Transverse colon (tissue), 4 donors: ENCODE measurements around the gene NAV3. TPM values are rescaled to one million over a fixed set of nuclear protein-coding genes. Genes with fewer than 3 reads are reported as not detected.

ENCODE experiments used
- DNase-seq: peaks from one replicate; pipeline ENCODE4 v3.0.0-alpha.2; 2019
- H3K27ac ChIP-seq, 4 donors: fragments of 200-600 bp; sonication (generic); 2 replicates each; pipeline ENCODE4 v1.5.1; 2016 to 2018; ENCODE audit warnings: inconsistent platforms in 4 of 4
- H3K27me3 ChIP-seq: fragments of 200-600 bp; sonication (generic); 2 replicates; pipeline ENCODE4 v1.5.1; 2017; ENCODE audit warnings: inconsistent platforms
- H3K36me3 ChIP-seq, 4 donors: fragments of 200-600 bp; sonication (generic); 2 replicates each; pipeline ENCODE4 v1.5.1; 2017 to 2019; ENCODE audit warnings: inconsistent platforms in 4 of 4
- H3K4me1 ChIP-seq, 4 donors: fragments of 200-600 bp; sonication (generic); 2 replicates each; pipeline ENCODE4 v1.5.1; 2017 to 2020; ENCODE audit warnings: inconsistent platforms in 4 of 4
- H3K4me3 ChIP-seq, 4 donors: fragments of 200-600 bp; sonication (generic); 1 replicate in 1 of 4; 2 replicates in 3 of 4; pipeline versions ENCODE4 v1.5.1 to v1.6.1; 2017 to 2019; ENCODE audit warnings: inconsistent platforms in 4 of 4
- H3K9me3 ChIP-seq, 2 donors: fragments of 200-600 bp; sonication (generic); 2 replicates each; pipeline ENCODE4 v1.5.1; 2017 to 2019; ENCODE audit warnings: inconsistent platforms in 2 of 2
- CTCF ChIP-seq, 5 experiments: fragments of 200-600 bp in 3 of 5; fragments of 450-650 bp in 2 of 5; sonication (generic) in 3 of 5; IDR thresholded peaks; 1 replicate in 2 of 5; 2 replicates in 3 of 5; pipeline ENCODE4 v1.5.1; 2016 to 2017; ENCODE audit warnings: antibody characterized with exemption in 5 of 5, inconsistent platforms in 3 of 5, mild to moderate bottlenecking in 2 of 5, moderate library complexity in 1 of 5
- EP300 ChIP-seq: sonication (generic); formaldehyde crosslinking; IDR thresholded peaks from one replicate; pipeline ENCODE4 v1.6.1; 2017; ENCODE audit warnings: antibody characterized with exemption, low read depth
- POLR2A ChIP-seq: fragments of 450-650 bp; IDR thresholded peaks from one replicate; pipeline ENCODE4 v1.6.1; 2016; ENCODE audit warnings: antibody characterized with exemption, mild to moderate bottlenecking, moderate library complexity
- POLR2AphosphoS5 ChIP-seq, 3 donors: sonication (generic); formaldehyde crosslinking; IDR thresholded peaks; one replicate each; pipeline ENCODE4 v1.6.1; 2016; ENCODE audit warnings: antibody characterized with exemption in 3 of 3
- WGBS, 2 donors: methylation state at CpG; one replicate each; pipeline ENCODE4 v1.1.5; 2018; ENCODE audit warnings: low coverage in 1 of 2; 5-methylcytosine and 5-hydroxymethylcytosine counted together
- in situ Hi-C, 4 donors: fragments of 200-750 bp; cut with MboI; loops; one replicate each; pipeline versions ENCODE4 v1.15.0 to v1.15.1; 2017; ENCODE audit warnings: low sequenced_read_pairs in 3 of 4, low pct_ligation_motif_present in 1 of 4, low pct_unique_long_range_greater_than_20kb in 1 of 4
- intact Hi-C: fragments of 100-400 bp; cut with DNase I; formaldehyde crosslinking; loops from one replicate; pipeline ENCODE4 v1.15.1; 2023; ENCODE audit warnings: low total_unique reads
- total RNA-seq, 4 donors: library from RNA; depleted of rRNA; stranded (reverse); fragments of >200 nt; gene quantifications; one replicate each; pipeline ENCODE4 v1.1.0, GENCODE V29; 2016

NAV3 gene
- total RNA-seq, 4 donors from 2014 or later, result 1.1 to 10.6 (median 3.6) TPM

GRCh38 chr12:78210506-78210860 is 379.8 kb downstream of the NAV3 start:
- no peaks in the 10 kb centered on the region for H3K27me3 ChIP-seq
- intact Hi-C loops (no loop called here), in situ Hi-C loops (no loop called here)
- no peak for DNase-seq
- H3K9me3 ChIP-seq, result no peaks in the 10 kb centered on the region
- H3K4me1 ChIP-seq, result no peaks in the 10 kb centered on the region
- TF ChIP-seq POLR2AphosphoS5 (IDR thresholded peaks at IDR 0.05), result no peak
- no peak for TF ChIP-seq POLR2A
- TF ChIP-seq CTCF (IDR thresholded peaks at IDR 0.05), result no peak
- no peak for TF ChIP-seq EP300
- H3K27ac ChIP-seq, result no peak overlapping the region
- H3K4me3 ChIP-seq, result no peak overlapping the region
- no peaks in the 10 kb centered on the region for H3K36me3 ChIP-seq
- 78 to 81% methylated on average over 1 of the region's 1 CpG for WGBS, 2 donors

GRCh38 chr12:78210894-78211302 is 380.2 kb downstream of the NAV3 start:
- DNase-seq, result no peak
- WGBS, 2 donors, result 51 to 80% methylated on average over 1 to 4 of the region's 4 CpGs
- no peaks in the 10 kb centered on the region for H3K27me3 ChIP-seq
- no peak overlapping the region for H3K27ac ChIP-seq
- no peaks in the 10 kb centered on the region for H3K9me3 ChIP-seq
- no peaks in the 10 kb centered on the region for H3K4me1 ChIP-seq
- intact Hi-C loops, result no loop called here
- no peaks in the 10 kb centered on the region for H3K36me3 ChIP-seq
- in situ Hi-C loops, result no loop called here
- TF ChIP-seq EP300 (no peak), POLR2AphosphoS5 (IDR thresholded peaks at IDR 0.05) (no peak), CTCF (IDR thresholded peaks at IDR 0.05) (no peak), POLR2A (no peak)
- H3K4me3 ChIP-seq, result no peak overlapping the region

GRCh38 chr12:78220811-78221210 is 390.1 kb downstream of the NAV3 start:
- no peaks in the 10 kb centered on the region for H3K27me3 ChIP-seq
- H3K9me3 ChIP-seq, result no peaks in the 10 kb centered on the region
- H3K27ac ChIP-seq, result no peak overlapping the region
- no peak overlapping the region for H3K4me3 ChIP-seq
- in situ Hi-C loops (no loop called here), intact Hi-C loops (no loop called here)
- H3K36me3 ChIP-seq, result no peaks in the 10 kb centered on the region
- no peaks in the 10 kb centered on the region for H3K4me1 ChIP-seq
- DNase-seq, result no peak
- TF ChIP-seq CTCF (IDR thresholded peaks at IDR 0.05) (no peak), EP300 (no peak), POLR2AphosphoS5 (IDR thresholded peaks at IDR 0.05) (no peak), POLR2A (no peak)
- WGBS, 2 donors, result 93% methylated on average over 2 of the region's 2 CpGs

GRCh38 chr12:78224154-78224553 is 393.5 kb downstream of the NAV3 start:
- Histone ChIP-seq H3K36me3 (no peaks in the 10 kb centered on the region), H3K4me3 (no peak overlapping the region), H3K27ac (no peak overlapping the region), H3K4me1 (no peaks in the 10 kb centered on the region), H3K27me3 (no peaks in the 10 kb centered on the region), H3K9me3 (no peaks in the 10 kb centered on the region)
- intact Hi-C loops, result no loop called here
- 76 to 92% methylated on average over 5 of the region's 5 CpGs for WGBS, 2 donors
- DNase-seq, result no peak
- in situ Hi-C loops, result no loop called here
- TF ChIP-seq EP300, result no peak
- TF ChIP-seq POLR2AphosphoS5 (IDR thresholded peaks at IDR 0.05), result no peak
- no peak for TF ChIP-seq CTCF (IDR thresholded peaks at IDR 0.05)
- no peak for TF ChIP-seq POLR2A
